8988T (cell line): ENCODE results near the gene FGF11.
A peak's percentile ranks its signal among the peaks of the same experiment; 100 is the strongest.
"Not testable (repeated sequence)": the region's sequence is repeated elsewhere in the genome, so short reads cannot be mapped to it uniquely, and the experiment has no call there.

ENCODE experiments used
- DNase-seq: peaks from one replicate; pipeline ENCODE4 v3.0.0; 2011

FGF11 gene

GRCh38 chr17:7464081-7464480, 24.8 kb downstream of the FGF11 start:
- no peak for DNase-seq

DNA sequence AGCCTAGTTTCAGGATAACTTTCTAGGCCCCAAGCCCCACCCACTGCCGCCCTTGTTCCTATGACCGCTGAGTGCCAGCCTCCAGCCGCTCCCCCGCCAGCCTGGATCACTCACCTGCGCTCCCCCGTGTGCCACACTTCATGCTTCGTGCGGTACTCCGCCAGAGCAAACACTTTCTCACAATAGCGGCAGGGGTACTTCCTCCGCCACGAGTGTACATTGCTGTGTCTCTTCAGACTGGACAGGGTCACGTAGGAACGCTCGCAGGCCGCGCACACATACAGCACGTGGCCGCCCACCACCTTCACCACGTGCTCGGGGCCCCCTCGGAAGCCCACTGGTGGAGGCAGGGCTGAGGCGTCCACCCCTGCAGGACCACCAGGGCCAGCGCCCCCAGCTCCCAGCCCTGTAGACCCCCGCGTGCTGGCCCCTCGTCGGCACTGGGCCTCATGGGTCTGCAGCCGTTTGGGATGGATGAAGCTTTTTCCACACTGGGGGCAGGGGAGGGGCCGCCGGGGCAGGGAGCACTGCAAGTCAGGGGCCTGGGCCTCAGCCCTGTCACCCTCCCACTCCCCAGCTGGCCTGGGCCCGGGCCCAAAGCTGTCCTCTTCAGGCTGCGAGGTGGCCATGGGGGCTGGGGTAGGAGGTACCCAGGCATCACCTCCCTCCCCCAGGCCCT, 26.4 kb downstream of the FGF11 start:
- DNase-seq = no peak

DNA sequence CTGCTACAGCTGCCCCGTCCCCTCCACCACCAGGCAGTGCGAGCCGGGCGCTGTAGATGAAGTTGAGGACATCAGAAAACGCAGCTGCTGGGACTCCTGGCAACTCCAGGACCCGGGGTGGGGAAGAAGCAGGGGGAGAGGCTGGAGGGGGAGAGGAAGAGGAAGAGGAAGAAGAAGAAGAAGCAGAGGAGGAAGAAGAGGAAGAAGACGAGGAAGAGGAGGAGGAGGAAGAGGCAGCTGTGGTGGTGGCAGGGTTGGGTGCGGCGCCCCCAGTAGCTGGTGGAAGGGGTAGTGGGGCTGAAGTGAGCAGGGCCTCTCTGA, 27.0 kb downstream of the FGF11 start:
- no peak for DNase-seq

DNA sequence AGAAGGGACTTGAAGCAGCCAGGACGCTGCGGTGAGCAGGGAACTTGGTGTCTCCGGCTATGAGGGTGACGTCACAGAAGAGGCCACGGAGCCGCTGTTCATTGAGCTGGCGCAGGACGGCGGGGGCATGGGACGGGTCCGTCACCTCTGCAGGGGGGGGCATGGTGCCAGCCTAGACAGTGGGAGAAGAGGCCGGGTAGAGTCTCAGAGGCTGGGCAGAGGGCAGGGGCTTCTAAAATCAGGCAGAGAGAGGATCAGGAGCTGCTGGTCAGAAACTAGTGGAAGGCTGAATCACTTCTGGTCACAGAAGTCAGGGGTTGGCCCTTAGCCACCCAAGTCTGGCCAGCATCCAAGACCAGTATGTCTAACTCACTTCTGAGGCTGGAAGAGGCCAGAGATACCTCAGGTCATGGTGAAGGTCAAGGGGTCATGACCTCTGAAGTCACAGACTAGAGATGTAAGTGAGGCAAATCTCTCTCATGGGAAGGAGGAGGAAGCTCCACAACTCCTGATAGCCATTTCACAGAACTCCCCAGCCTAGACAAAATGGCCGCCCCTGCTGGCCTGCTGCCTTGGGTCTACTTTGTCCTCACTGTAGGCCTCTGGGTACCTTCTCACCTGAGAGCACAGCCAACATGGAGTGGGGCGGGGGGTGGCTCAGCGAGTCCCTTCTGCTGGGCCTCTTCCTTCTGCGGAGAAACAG, 27.5 kb downstream of the FGF11 start:
- DNase-seq = no peak

DNA sequence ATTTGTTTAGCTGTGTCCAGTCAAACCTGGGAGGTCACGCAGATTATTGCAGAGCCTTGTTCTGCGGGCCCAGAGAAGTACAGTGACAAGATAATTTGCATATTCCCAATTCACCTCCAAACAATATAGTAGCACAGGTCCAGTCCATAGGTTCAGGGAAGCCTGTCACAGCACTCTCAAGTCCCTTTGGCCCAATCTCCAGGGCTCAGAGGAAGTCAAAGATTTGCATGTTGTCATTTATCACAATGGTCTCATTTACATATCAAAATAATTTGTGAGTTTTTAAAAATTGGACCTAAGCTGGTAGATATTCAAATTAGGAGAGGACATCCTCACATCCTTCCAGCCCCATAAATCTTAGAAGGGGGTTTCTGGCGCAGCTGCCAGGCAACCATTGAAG, 28.2 kb downstream of the FGF11 start:
- no peak for DNase-seq

GRCh38 chr17:7468290-7468689, 29.0 kb downstream of the FGF11 start:
- DNase-seq = no peak

DNA sequence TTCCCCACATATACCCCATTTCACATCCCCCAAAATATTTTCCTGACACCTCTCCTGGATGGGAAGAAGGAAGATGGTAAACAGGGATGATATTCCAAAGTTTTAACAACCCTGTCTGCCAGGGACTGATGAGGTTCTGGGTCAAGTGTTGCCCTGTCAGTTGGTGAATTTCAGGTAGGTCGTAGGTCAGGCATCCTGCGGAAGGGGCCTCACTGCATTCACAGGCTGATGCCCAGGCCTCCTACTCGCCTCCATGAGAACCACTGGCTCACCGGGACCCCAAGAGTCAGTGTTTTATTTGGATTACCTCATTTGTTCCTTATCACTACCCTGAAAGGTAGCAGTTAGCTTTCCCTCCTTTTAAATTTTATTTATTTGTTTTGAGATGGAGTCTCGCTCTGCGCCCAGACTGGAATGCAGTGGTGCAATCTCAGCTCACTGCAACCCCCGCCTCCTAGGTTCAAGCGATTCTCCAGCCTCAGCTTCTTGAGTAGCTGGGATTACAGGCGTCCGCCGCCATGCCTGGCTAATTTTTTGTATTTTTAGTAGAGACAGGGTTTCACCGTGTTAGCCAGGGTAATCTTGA, 29.6 kb downstream of the FGF11 start:
- no peak for DNase-seq

- not testable (repeated sequence) for DNase-seq
Observed at GRCh38 chr17:7469843-7470242, 30.5 kb downstream of the FGF11 start.

GRCh38 chr17:7470457-7470973, 31.2 kb downstream of the FGF11 start:
- DNase-seq = not testable (repeated sequence)

- DNase-seq = no peak
Observed at GRCh38 chr17:7471729-7472128, 32.4 kb downstream of the FGF11 start.

- DNase-seq = not testable (repeated sequence)
Observed at GRCh38 chr17:7474767-7475166, 35.5 kb downstream of the FGF11 start.

- no peak for DNase-seq
Observed at GRCh38 chr17:7475764-7476422, 36.6 kb downstream of the FGF11 start.

GRCh38 chr17:7476494-7476893, 37.2 kb downstream of the FGF11 start:
- DNase-seq = peak; percentile 50

GRCh38 chr17:7476951-7477350, 37.6 kb downstream of the FGF11 start:
- DNase-seq = no peak

- no peak for DNase-seq
Observed at GRCh38 chr17:7477392-7478275, 38.3 kb downstream of the FGF11 start.

DNA sequence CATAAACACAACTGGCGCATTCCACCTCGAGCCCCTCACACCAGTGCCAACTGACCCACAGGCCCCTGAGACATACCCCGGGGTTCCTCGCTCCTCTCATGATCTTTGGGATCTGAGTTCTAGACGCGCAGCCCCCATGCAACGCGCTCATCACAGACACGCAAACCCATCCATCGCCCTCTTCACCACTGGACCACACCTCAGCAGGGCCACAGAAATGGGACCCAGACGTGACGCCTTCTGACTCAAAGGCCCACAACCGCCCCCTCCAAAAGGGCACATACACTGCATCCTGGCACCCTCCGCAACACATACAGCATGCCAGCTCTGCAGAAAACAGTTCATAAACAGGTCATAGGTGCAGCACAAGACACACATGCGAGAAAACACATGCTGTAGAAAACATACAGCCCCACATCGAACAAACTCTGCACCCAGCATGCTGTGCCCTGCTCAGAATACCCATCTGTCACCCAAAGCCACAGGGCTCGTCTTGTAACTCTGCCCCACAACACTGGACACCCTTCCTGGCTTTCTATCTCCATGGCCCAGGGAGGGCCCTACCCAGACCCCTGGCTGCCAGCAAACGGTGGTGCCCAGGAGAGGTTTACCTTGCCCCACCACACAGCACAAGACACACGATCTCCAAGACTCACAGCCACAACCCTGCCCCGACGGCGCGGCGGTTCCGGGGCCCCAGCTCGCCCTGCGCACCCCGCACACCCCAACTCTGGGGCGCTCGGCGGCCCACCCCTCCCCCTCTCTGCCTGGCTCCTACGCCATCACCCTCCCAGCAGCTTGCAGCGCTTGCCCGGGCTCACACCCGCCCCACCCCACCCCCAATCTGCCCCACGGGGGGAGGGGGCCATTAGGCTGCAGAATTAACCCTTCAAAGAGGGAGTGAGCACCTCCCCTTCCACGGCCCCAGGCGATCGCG, 39.2 kb downstream of the FGF11 start:
- DNase-seq = peak; percentile 53

DNA sequence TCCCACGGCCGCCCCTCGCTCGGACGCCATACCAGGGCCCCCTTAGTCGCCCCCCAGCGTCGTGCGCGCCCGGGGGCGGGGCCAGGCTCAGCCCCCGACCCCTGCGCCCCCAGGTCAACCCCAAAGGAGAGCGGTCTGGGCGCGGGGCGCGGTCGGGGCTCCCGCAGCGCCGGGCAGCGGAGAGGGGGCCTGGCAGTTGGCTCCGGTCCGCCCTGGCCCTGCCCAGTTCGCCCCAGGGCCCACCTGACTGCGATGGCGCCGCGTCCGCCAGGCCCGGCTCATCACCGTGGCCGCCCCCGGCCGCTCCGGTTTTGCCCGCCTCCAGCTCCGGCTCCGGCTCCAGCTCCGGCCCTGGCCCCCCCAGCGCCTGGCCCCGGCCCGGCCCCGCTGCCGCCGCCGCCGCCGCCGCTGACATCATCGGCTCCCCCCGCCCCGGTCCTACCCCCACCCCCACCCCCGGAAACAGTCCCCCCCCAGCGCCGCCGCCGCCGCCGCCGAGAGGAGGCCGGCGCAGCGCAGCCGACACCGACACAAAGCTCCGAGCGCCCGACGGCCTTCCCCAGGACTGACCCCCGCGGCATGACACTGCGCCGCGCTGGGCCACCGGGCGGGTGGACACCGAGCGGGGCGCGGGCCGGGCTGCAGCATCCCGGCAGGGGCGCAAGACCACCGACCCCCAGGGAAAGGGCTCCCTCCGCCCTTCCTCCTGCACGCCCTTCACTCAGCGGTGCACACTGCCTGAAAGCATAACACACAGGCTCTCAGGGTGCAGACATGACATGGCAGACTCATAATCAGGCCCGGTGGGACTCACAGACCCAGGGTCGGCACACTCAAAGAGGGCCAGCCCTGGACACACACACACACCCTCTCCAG, 40.1 kb downstream of the FGF11 start, which contains the start of gene ZBTB4:
Gene ZBTB4, minus strand, starts transcription at position 419 of the 876 bp plus-strand sequence. CDS start 12,830 bp downstream, outside the sequence.
- DNase-seq = peak; percentile 60

- DNase-seq = no peak
Observed at GRCh38 chr17:7480089-7480384, 40.7 kb downstream of the FGF11 start.

GRCh38 chr17:7481275-7481674, 42.0 kb downstream of the FGF11 start, which contains the start of gene SLC35G6:
SLC35G6 (plus strand) TSS chr17:7481446; CDS start chr17:7481517, 71 bp downstream.
- DNase-seq = not testable (repeated sequence)
